WTC11 (cell line): ENCODE results near the gene ZNF527. TPM values are rescaled to one million over a fixed set of nuclear protein-coding genes. Genes with fewer than 3 reads are reported as not detected.

Experiments
- ATAC-seq: fragments of 200-7000 bp; cut with Tn5 transposase; 2 replicates; pipeline ENCODE4 v1.10.0; 2021; ENCODE audit warnings: mild to moderate bottlenecking, moderate library complexity
- CTCF ChIA-PET: fragments of 300-600 bp; sonication (Branson Sonifier 250); formaldehyde crosslinking; loops from one replicate; lab custom pipeline; 2021; ENCODE audit warnings: antibody characterized with exemption; lab: Charles Lee
- POLR2A ChIA-PET: fragments of 350-600 bp; sonication (Branson Sonifier 250); formaldehyde crosslinking; loops from one replicate; lab custom pipeline; 2021; ENCODE audit warnings: antibody characterized with exemption; lab: Charles Lee
- DNase-seq: peaks from one replicate; pipeline ENCODE4 v3.0.0; 2021; ENCODE audit warnings: low spot score
- H3K27ac Mint-ChIP-seq: 2 replicates; pipeline ENCODE4 v1.8.0; 2021; ENCODE audit warnings: mixed read lengths
- H3K27me3 Mint-ChIP-seq: 2 replicates; pipeline ENCODE4 v1.8.0; 2021; ENCODE audit warnings: low read depth, mild to moderate bottlenecking, moderate library complexity, mixed read lengths
- H3K36me3 Mint-ChIP-seq: 2 replicates; pipeline ENCODE4 v1.8.0; 2021; ENCODE audit warnings: mixed read lengths
- H3K4me1 Mint-ChIP-seq: 2 replicates; pipeline ENCODE4 v1.8.0; 2022; ENCODE audit warnings: mixed read lengths
- H3K4me3 Mint-ChIP-seq: 2 replicates; pipeline ENCODE4 v1.8.0; 2021; ENCODE audit warnings: mild to moderate bottlenecking, moderate library complexity, mixed read lengths
- H3K9me3 Mint-ChIP-seq: 2 replicates; pipeline ENCODE4 v1.8.0; 2021; ENCODE audit warnings: mixed read lengths
- CBFB ChIP-seq: sonication (generic); formaldehyde crosslinking; IDR thresholded peaks from 2 replicates; pipeline ENCODE4 v1.8.1; 2022; ENCODE audit warnings: mild to moderate bottlenecking, low read depth, missing genetic modification reagents
- CREB1 ChIP-seq: sonication (generic); formaldehyde crosslinking; IDR thresholded peaks from 2 replicates; pipeline ENCODE4 v1.8.0; 2023; ENCODE audit warnings: mild to moderate bottlenecking, missing genetic modification reagents
- E2F4 ChIP-seq: sonication (generic); formaldehyde crosslinking; IDR thresholded peaks from 2 replicates; pipeline ENCODE4 v1.8.1; 2022; ENCODE audit warnings: low read depth, mild to moderate bottlenecking, moderate library complexity, missing genetic modification reagents, borderline replicate concordance
- EMX1 ChIP-seq: fragments of 250-450 bp; sonication (Bioruptor Pico); IDR thresholded peaks from 2 replicates; pipeline ENCODE4 v1.8.0; 2021; ENCODE audit warnings: mild to moderate bottlenecking
- ESRRA ChIP-seq: sonication (generic); formaldehyde crosslinking; IDR thresholded peaks from 2 replicates; pipeline ENCODE4 v1.8.1; 2022; ENCODE audit warnings: mild to moderate bottlenecking, missing genetic modification reagents, borderline replicate concordance
- ETV6 ChIP-seq: sonication (generic); formaldehyde crosslinking; IDR thresholded peaks from 2 replicates; pipeline ENCODE4 v1.8.1; 2022; ENCODE audit warnings: mild to moderate bottlenecking, missing genetic modification reagents
- FOXJ3 ChIP-seq: sonication (generic); formaldehyde crosslinking; IDR thresholded peaks from 2 replicates; pipeline ENCODE4 v1.9.0; 2021; ENCODE audit warnings: missing genetic modification reagents, mild to moderate bottlenecking, borderline replicate concordance
- GABPB1 ChIP-seq: sonication (generic); formaldehyde crosslinking; IDR thresholded peaks from 2 replicates; pipeline ENCODE4 v1.8.1; 2023; ENCODE audit warnings: mild to moderate bottlenecking, missing genetic modification reagents
- JAZF1 ChIP-seq: fragments of 250-450 bp; sonication (Bioruptor Pico); IDR thresholded peaks from 2 replicates; pipeline ENCODE4 v1.9.0; 2021; ENCODE audit warnings: moderate library complexity, mild to moderate bottlenecking, inconsistent platforms
- MAX ChIP-seq: sonication (generic); formaldehyde crosslinking; IDR thresholded peaks from 2 replicates; pipeline ENCODE4 v1.8.0; 2022; ENCODE audit warnings: mild to moderate bottlenecking, missing genetic modification reagents
- MYBL2 ChIP-seq: sonication (generic); formaldehyde crosslinking; IDR thresholded peaks from 2 replicates; pipeline ENCODE4 v1.8.1; 2023; ENCODE audit warnings: mild to moderate bottlenecking, moderate library complexity, missing genetic modification reagents
- NFYB ChIP-seq: sonication (generic); formaldehyde crosslinking; conservative IDR thresholded peaks from 2 replicates; pipeline ENCODE4 v1.8.0; 2022; ENCODE audit warnings: low read depth, missing genetic modification reagents
- RELA ChIP-seq: sonication (generic); formaldehyde crosslinking; IDR thresholded peaks from 2 replicates; pipeline ENCODE4 v1.8.1; 2022; ENCODE audit warnings: missing genetic modification reagents, mild to moderate bottlenecking, borderline replicate concordance
- RORB ChIP-seq: fragments of 250-450 bp; sonication (Bioruptor Pico); IDR thresholded peaks from 2 replicates; pipeline ENCODE4 v1.9.0; 2021; ENCODE audit warnings: mild to moderate bottlenecking
- SOX15 ChIP-seq: fragments of 250-450 bp; sonication (Bioruptor Pico); IDR thresholded peaks from 2 replicates; pipeline ENCODE4 v1.9.0; 2021; ENCODE audit warnings: mild to moderate bottlenecking
- TP53 ChIP-seq: sonication (generic); formaldehyde crosslinking; IDR thresholded peaks from 2 replicates; pipeline ENCODE4 v1.8.1; 2023; ENCODE audit warnings: mild to moderate bottlenecking, missing genetic modification reagents
- USF1 ChIP-seq: sonication (generic); formaldehyde crosslinking; IDR thresholded peaks from 2 replicates; pipeline ENCODE4 v1.8.0; 2022; ENCODE audit warnings: mild to moderate bottlenecking, missing genetic modification reagents
- ZNF219 ChIP-seq: sonication (generic); formaldehyde crosslinking; IDR thresholded peaks from 2 replicates; pipeline ENCODE4 v1.8.0; 2023; ENCODE audit warnings: missing genetic modification reagents, mild to moderate bottlenecking, borderline replicate concordance
- ZNF232 ChIP-seq: sonication (generic); formaldehyde crosslinking; IDR thresholded peaks from 2 replicates; pipeline ENCODE4 v1.8.0; 2022; ENCODE audit warnings: mild to moderate bottlenecking, missing genetic modification reagents
- ZNF423 ChIP-seq: fragments of 250-450 bp; sonication (Bioruptor Pico); IDR thresholded peaks from 2 replicates; pipeline ENCODE4 v2.1.2; 2022; ENCODE audit warnings: mild to moderate bottlenecking, moderate library complexity
- ZNF671 ChIP-seq: fragments of 250-450 bp; sonication (Bioruptor Pico); IDR thresholded peaks from 2 replicates; pipeline ENCODE4 v1.8.0; 2021; ENCODE audit warnings: mild to moderate bottlenecking
- total RNA-seq: library from RNA; stranded (reverse); gene quantifications from 3 replicates; pipeline ENCODE4 v1.2.3, GENCODE V29; 2021
- TF ChIP-seq, protein P1 (sequence below): sonication (generic); formaldehyde crosslinking; IDR thresholded peaks from 2 replicates; pipeline ENCODE4 v1.8.0; 2023; ENCODE audit warnings: mild to moderate bottlenecking, missing genetic modification reagents
- TF ChIP-seq, protein P2 (sequence below): fragments of 250-450 bp; sonication (Bioruptor Pico); conservative IDR thresholded peaks from 2 replicates; pipeline ENCODE4 v1.9.0; 2021; ENCODE audit warnings: mild to moderate bottlenecking

Gene ZNF527
- total RNA-seq, 1 experiment from 2014 or later: 3.3 TPM

DNA sequence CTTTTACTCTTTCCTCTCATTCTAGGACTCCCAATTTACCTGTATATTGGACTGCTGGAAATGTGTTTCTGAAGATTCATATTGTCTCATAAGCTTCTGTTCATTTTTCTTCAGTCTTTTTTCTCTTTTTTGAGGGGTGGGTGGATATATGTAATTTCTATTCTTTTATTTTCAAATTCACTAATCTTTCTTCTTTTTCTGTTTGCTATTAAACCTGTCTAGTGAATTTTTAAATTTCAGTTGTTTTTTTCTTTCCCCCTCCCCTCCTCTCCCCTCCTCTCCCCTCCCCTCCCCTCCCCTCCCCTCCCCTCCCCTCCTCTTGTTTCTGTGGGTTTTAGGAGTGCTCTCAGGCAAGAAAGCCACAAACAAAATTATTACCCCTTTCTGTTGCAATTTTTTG, 16.9 kb upstream of the ZNF527 start:
- peaks cover 58% of the 10 kb centered on the region for H3K36me3 Mint-ChIP-seq

DNA sequence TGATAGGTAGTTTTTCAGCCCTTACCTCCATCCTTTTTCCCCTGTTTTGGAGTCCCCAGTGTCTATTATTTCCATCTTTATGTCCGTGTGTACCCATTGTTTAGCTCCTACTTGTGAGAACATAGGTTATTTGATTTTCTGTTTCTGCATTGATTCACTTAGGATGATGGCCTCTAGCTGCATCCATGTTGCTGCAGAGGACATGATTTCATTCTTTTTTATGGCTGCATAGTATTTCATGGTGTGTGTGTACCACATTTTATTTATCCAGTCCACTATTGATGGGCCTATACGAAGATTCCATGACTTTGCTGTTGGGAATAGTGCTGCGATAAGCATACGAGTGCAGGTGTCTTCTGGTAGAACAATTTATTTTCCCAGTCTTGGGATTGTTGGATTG, 15.0 kb upstream of the ZNF527 start:
- no peak overlapping the region for H3K4me3 Mint-ChIP-seq
- DNase-seq: no peak
- CTCF ChIA-PET: no interaction called here
- H3K4me1 Mint-ChIP-seq: no peaks in the 10 kb centered on the region
- POLR2A ChIA-PET: no interaction called here
- peaks cover 17% of the 10 kb centered on the region for H3K9me3 Mint-ChIP-seq
- peaks cover 64% of the 10 kb centered on the region for H3K36me3 Mint-ChIP-seq
- TF ChIP-seq ETV6 (CRISPR knock-in tag) (no peak), FOXJ3 (CRISPR knock-in tag) (no peak), ESRRA (CRISPR knock-in tag) (no peak), CBFB (CRISPR knock-in tag) (no peak), EMX1 (CRISPR knock-in tag) (no peak), ZNF219 (CRISPR knock-in tag) (no peak), ZNF671 (CRISPR knock-in tag) (no peak), MYBL2 (CRISPR knock-in tag) (no peak), TP53 (no peak), GABPB1 (CRISPR knock-in tag) (no peak), CREB1 (CRISPR knock-in tag) (no peak), USF1 (CRISPR knock-in tag) (no peak), E2F4 (CRISPR knock-in tag) (no peak)
- TF ChIP-seq, protein P1, sequence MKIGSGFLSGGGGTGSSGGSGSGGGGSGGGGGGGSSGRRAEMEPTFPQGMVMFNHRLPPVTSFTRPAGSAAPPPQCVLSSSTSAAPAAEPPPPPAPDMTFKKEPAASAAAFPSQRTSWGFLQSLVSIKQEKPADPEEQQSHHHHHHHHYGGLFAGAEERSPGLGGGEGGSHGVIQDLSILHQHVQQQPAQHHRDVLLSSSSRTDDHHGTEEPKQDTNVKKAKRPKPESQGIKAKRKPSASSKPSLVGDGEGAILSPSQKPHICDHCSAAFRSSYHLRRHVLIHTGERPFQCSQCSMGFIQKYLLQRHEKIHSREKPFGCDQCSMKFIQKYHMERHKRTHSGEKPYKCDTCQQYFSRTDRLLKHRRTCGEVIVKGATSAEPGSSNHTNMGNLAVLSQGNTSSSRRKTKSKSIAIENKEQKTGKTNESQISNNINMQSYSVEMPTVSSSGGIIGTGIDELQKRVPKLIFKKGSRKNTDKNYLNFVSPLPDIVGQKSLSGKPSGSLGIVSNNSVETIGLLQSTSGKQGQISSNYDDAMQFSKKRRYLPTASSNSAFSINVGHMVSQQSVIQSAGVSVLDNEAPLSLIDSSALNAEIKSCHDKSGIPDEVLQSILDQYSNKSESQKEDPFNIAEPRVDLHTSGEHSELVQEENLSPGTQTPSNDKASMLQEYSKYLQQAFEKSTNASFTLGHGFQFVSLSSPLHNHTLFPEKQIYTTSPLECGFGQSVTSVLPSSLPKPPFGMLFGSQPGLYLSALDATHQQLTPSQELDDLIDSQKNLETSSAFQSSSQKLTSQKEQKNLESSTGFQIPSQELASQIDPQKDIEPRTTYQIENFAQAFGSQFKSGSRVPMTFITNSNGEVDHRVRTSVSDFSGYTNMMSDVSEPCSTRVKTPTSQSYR (CRISPR knock-in tag): no peak
- TF ChIP-seq, protein P2, sequence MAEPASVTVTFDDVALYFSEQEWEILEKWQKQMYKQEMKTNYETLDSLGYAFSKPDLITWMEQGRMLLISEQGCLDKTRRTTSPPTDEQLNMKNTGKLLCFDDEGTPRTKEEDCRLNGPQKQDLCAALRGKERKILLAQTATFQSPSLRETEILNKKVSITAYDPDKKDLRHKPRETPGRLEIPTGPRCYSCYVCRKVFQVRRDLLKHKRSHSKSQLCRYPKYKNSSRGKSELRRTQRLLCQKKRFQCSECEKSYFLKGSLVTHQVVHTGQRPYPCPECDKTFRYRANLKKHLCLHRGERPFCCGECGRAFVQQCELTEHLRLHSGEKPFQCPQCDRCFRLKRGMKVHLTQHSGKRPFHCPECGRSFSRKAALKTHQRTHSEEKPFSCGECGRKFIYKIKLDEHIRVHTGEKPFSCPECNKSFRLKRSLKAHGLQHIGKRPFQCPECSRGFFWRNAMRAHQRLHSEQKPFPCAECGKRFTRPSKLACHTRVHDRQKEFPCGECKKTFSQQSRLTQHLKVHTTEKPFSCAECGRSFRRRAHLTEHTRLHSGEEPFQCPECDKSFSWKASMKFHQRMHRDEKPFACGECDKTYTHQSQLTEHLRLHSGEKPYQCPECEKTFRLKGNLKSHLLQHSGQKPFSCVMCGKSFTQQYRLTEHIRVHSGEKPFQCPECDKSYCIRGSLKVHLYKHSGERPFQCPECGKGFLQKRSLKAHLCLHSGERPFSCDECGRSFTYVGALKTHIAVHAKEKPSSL: no peak
- ATAC-seq: no peak
- H3K27ac Mint-ChIP-seq: no peak overlapping the region
- H3K27me3 Mint-ChIP-seq: no peaks in the 10 kb centered on the region

More for the DNA sequence above, 16.9 kb upstream of the ZNF527 start:
- Mint-ChIP-seq H3K9me3 (peaks cover 11% of the 10 kb centered on the region), H3K4me1 (no peaks in the 10 kb centered on the region), H3K4me3 (no peak overlapping the region), H3K27ac (no peak overlapping the region), H3K27me3 (no peaks in the 10 kb centered on the region)
- DNase-seq (no peak), ATAC-seq (no peak)
- no peak for TF ChIP-seq RELA (CRISPR knock-in tag)
- no peak for TF ChIP-seq SOX15 (CRISPR knock-in tag)
- no peak for TF ChIP-seq MYBL2 (CRISPR knock-in tag)
- no peak for TF ChIP-seq MAX (CRISPR knock-in tag)
- no peak for TF ChIP-seq NFYB
- no peak for TF ChIP-seq TP53
- TF ChIP-seq ZNF423 (CRISPR knock-in tag): no peak
- TF ChIP-seq ZNF232: no peak
- no peak for TF ChIP-seq JAZF1 (CRISPR knock-in tag)
- TF ChIP-seq RORB (CRISPR knock-in tag): no peak
- CTCF ChIA-PET: no interaction called here
- POLR2A ChIA-PET: no interaction called here
